Nephron (organoid): Measurements from ENCODE around the gene MYO7B.

Source experiments
- H3K27ac Mint-ChIP-seq, 3 experiments: 2 replicates each; pipeline ENCODE4 v1.8.0; 2020; ENCODE audit warnings: mixed read lengths in 3 of 3, mild to moderate bottlenecking in 2 of 3, moderate library complexity in 1 of 3
- H3K27me3 Mint-ChIP-seq: 2 replicates; pipeline ENCODE4 v1.8.0; 2021; ENCODE audit warnings: low read depth, mild to moderate bottlenecking, moderate library complexity, mixed read lengths
- H3K36me3 Mint-ChIP-seq: 2 replicates; pipeline ENCODE4 v1.8.0; 2020; ENCODE audit warnings: low read depth, mixed read lengths
- H3K4me1 Mint-ChIP-seq: 2 replicates; pipeline ENCODE4 v1.8.0; 2020; ENCODE audit warnings: mixed read lengths
- H3K4me3 Mint-ChIP-seq, 3 experiments: 2 replicates each; pipeline ENCODE4 v1.8.0; 2020; ENCODE audit warnings: mild to moderate bottlenecking in 3 of 3, mixed read lengths in 3 of 3, moderate library complexity in 2 of 3
- H3K9me3 Mint-ChIP-seq: 2 replicates; pipeline ENCODE4 v1.8.0; 2020; ENCODE audit warnings: mixed read lengths
- TF ChIP-seq, protein P1 (sequence below), 3 experiments: fragments of 200-600 bp; sonication (generic); IDR thresholded peaks; one replicate each; pipeline ENCODE4 v1.5.0; 2021; ENCODE audit warnings: antibody characterized with exemption in 3 of 3; ENCODE audit not compliant: unreplicated experiment in 3 of 3

The MYO7B gene

DNA sequence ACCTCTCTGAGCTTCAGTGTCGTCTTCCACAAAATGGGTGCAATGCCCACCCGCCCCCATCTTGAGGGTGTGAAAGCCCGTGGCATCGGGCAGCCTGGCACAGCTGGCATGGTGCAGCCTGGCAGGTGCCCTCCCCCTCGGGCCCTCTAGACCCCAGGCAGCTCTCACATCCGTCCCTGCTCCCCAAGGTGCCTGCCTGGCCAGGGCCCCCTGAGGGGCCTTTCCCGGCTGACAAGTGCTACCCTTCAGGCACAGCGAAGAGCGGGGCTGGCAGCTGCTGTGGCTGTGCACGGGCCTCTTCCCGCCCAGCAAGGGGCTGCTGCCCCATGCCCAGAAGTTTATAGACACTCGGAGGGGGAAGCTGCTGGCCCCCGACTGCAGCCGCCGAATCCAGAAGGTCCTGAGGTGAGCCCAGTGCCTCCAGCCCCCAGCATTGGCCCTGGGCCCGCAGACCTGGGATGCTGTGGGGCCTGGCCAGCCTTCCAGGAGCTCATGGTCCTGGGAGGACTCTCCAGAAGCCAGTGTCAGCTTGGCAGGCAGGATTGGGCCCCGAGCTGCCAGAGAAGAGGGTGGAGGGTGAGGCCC lies 96.6 kb downstream of the MYO7B start:
- Mint-ChIP-seq H3K4me3 (no peak overlapping the region), H3K9me3 (no peaks in the 10 kb centered on the region)

DNA sequence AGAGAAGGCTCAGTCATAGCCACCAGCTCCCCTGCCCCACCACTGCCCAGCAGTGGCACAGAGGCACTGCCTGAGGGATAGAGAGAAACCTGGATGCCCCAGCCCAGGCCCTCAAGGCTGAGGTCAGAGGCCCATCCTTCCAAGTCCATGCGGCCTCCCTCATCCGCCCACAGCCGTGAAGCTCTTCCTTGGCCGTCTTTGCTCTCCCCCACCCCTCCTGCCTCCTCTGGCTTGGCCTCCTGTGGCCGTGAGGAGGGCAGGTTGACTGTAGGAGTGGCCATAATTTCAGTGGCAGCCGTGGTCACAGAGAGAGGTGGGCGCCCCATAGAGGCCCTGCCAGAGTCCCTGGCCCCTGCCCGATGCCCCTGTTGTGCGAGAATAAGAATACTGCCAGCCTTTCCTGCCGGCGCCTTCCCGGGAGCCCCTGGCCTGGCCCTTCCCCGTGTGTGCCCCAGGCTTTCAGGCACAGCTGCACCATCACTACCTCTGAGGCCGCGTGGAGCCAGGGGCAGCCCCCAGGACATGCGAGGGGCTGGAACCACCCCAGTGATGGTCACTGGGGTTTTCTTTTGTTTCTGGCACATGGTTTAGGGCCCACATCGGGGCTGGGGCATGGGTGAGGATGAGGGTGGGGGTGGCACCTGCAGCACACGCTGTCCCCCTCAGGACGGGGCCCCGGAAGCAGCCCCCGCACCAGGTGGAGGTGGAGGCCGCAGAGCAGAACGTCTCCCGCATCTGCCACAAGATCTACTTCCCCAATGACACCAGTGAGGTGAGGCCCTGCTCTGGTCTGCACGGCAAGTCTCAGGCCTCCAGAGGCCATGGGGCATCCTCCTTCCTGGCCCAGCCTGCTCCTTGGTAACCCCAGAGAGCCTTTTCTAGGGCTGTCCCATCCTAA lies 97.4 kb downstream of the MYO7B start:
- Mint-ChIP-seq H3K27ac (no peak overlapping the region), H3K9me3 (no peaks in the 10 kb centered on the region), H3K27me3 (no peaks in the 10 kb centered on the region), H3K36me3 (no peaks in the 10 kb centered on the region), H3K4me1 (no peaks in the 10 kb centered on the region), H3K4me3 (no peak overlapping the region)
- TF ChIP-seq, protein P1, sequence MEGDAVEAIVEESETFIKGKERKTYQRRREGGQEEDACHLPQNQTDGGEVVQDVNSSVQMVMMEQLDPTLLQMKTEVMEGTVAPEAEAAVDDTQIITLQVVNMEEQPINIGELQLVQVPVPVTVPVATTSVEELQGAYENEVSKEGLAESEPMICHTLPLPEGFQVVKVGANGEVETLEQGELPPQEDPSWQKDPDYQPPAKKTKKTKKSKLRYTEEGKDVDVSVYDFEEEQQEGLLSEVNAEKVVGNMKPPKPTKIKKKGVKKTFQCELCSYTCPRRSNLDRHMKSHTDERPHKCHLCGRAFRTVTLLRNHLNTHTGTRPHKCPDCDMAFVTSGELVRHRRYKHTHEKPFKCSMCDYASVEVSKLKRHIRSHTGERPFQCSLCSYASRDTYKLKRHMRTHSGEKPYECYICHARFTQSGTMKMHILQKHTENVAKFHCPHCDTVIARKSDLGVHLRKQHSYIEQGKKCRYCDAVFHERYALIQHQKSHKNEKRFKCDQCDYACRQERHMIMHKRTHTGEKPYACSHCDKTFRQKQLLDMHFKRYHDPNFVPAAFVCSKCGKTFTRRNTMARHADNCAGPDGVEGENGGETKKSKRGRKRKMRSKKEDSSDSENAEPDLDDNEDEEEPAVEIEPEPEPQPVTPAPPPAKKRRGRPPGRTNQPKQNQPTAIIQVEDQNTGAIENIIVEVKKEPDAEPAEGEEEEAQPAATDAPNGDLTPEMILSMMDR (IDR thresholded peaks at IDR 0.05; ENCODE audit: unreplicated experiment in 3 of 3) = no peak

More for the DNA sequence above, 96.6 kb downstream of the MYO7B start:
- Mint-ChIP-seq H3K36me3 (no peaks in the 10 kb centered on the region), H3K4me1 (no peaks in the 10 kb centered on the region), H3K27me3 (no peaks in the 10 kb centered on the region), H3K27ac (no peak overlapping the region)
- TF ChIP-seq, protein P1 (IDR thresholded peaks at IDR 0.05; ENCODE audit: unreplicated experiment in 3 of 3) = no peak

DNA sequence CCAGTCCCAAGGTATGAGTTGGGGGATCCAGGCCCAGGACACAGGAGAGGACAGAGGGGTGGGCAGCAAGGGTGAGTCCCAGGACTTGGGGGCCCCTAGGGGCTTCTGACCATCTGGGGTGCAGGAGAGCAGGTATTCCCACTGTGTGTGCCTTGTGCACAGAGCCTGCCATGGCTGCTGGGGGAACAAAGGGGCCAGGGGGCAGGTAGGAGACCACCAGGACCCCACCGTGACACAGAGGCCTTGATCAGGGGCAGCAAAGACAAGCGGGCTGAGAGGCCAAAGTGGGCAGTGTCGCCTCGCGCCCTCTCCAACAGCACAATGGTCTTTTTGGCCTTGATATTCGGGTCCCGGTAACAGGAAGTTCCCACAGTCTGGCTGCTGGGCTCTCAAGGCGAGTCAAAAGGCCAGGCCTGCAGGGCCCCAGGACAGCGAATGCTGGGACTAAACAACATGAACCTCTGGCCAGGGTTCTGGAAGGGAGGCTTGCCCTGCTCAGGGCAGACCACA lies 98.1 kb downstream of the MYO7B start:
- TF ChIP-seq, protein P1 (IDR thresholded peaks at IDR 0.05; ENCODE audit: unreplicated experiment in 3 of 3) = no peak
- Mint-ChIP-seq H3K4me1 (no peaks in the 10 kb centered on the region), H3K36me3 (no peaks in the 10 kb centered on the region), H3K4me3 (no peak overlapping the region), H3K27me3 (no peaks in the 10 kb centered on the region), H3K9me3 (no peaks in the 10 kb centered on the region), H3K27ac (no peak overlapping the region)

DNA sequence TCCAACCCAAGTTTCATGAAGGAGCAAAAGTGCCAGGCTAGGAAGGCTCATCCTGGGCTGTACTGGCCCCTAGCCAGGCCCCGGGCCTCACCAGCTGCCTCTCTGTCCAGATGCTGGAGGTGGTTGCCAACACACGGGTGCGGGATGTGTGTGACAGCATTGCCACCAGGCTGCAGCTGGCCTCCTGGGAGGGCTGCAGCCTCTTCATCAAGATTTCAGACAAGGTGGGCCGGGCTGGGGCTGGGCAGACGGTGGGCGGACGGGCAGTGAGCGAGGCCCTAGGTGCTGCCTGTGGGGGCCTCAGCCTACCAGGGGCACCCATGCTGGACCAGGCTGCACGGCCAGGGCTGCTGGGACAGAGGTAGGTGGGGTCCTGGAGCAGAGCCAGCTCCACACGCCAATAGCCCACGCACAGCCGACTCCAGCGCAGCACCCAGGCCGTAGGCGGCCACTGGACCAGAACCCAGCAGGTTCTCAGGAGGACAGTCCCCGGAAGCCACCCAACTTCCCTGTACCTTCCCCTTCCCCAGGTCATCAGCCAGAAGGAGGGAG lies 98.7 kb downstream of the MYO7B start:
- TF ChIP-seq, protein P1 (IDR thresholded peaks at IDR 0.05; ENCODE audit: unreplicated experiment in 3 of 3) = no peak

DNA sequence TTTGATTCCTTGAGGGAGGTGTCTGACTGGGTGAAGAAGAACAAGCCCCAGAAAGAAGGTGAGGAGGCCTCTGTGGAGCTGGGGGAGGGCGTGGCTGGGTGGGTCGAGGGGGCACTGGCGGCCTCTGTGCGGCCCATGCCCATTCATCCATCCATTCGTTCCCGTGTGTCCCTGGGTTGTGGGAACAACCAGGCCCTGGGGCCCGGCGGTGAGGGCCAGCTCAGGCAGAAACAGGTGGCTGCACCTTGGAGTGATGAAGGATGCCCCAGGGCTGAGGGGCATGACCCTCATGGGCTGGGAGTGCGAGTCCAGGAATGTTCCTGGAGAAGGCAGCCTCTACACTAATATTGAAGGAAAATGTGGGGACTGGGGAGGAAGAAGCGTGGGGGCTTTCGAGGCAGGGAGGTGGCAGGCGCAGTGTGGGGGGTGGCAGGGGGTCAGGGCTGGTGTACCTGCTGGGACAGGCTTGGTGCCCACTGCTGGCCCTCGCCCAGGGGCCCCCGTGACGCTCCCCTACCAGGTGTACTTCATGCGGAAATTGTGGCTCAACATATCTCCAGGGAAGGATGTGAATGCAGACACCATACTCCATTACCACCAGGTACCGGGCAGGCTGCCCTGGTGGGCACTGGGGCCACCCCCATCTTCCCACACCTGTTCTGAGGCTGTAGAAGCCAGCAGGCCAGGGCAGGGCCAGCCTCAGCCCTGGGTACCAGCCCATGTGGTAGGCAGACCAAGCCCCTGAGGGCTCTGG lies 99.3 kb downstream of the MYO7B start:
- Mint-ChIP-seq H3K4me3 (no peak overlapping the region), H3K4me1 (no peaks in the 10 kb centered on the region), H3K27me3 (no peaks in the 10 kb centered on the region), H3K27ac (no peak overlapping the region), H3K9me3 (no peaks in the 10 kb centered on the region), H3K36me3 (no peaks in the 10 kb centered on the region)
- TF ChIP-seq, protein P1 (IDR thresholded peaks at IDR 0.05; ENCODE audit: unreplicated experiment in 3 of 3) = no peak

More for the DNA sequence above, 98.7 kb downstream of the MYO7B start:
- no peak overlapping the region for H3K4me3 Mint-ChIP-seq
- H3K36me3 Mint-ChIP-seq = no peaks in the 10 kb centered on the region
- no peak overlapping the region for H3K27ac Mint-ChIP-seq
- H3K4me1 Mint-ChIP-seq = no peaks in the 10 kb centered on the region
- H3K27me3 Mint-ChIP-seq = no peaks in the 10 kb centered on the region
- H3K9me3 Mint-ChIP-seq = no peaks in the 10 kb centered on the region
